ENCODE results near the gene PSMC3.

DNA sequence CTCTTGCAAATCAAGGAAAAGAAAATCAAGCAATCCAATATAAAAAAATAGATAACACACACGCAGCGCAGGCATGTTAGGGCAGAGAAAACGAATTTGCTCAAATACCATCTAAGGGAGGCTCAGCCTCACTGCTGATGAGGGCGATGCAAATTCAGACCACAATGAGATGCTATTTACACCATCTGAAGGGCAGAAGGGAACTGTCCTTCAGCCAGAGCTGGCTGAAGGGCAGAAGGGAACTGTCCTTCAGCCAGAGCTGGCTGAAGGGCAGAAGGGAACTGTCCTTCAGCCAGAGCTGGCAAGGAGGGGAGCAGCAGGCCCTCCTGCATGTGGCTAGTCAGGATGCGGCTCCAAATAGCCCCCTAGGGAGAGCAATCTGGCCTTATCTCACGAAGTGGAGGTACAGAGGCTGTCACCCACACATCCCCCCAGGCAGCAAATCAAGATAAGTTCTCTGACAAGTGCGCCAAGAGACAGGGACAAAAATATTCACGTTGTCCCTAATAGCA lies 25.4 kb downstream of the PSMC3 start:
- TF ChIP-seq, protein P1, sequence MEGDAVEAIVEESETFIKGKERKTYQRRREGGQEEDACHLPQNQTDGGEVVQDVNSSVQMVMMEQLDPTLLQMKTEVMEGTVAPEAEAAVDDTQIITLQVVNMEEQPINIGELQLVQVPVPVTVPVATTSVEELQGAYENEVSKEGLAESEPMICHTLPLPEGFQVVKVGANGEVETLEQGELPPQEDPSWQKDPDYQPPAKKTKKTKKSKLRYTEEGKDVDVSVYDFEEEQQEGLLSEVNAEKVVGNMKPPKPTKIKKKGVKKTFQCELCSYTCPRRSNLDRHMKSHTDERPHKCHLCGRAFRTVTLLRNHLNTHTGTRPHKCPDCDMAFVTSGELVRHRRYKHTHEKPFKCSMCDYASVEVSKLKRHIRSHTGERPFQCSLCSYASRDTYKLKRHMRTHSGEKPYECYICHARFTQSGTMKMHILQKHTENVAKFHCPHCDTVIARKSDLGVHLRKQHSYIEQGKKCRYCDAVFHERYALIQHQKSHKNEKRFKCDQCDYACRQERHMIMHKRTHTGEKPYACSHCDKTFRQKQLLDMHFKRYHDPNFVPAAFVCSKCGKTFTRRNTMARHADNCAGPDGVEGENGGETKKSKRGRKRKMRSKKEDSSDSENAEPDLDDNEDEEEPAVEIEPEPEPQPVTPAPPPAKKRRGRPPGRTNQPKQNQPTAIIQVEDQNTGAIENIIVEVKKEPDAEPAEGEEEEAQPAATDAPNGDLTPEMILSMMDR (IDR thresholded peaks at IDR 0.05 in 8 of 11, conservative IDR thresholded peaks at IDR 0.05 in 3 of 11) = no peak
- TF ChIP-seq POLR2AphosphoS5 (IDR thresholded peaks at IDR 0.05) = peak; percentile 18 to 73 (median 68)

All from spleen (tissue), 7 donors.